PC-9 (cell line): ENCODE measurements around the gene TBC1D22B. TPM values are rescaled to one million over a fixed set of nuclear protein-coding genes. Genes with fewer than 3 reads are reported as not detected.

Experiments
- BruUV-seq: library from RNA; stranded (reverse); fragments of 400-500 nt; replicated peaks from 2 replicates; lab custom pipeline; 2021; lab: Mats Ljungman, UMichigan
- CTCF ChIA-PET: fragments of 300-600 bp; sonication (Branson Sonifier 250); formaldehyde crosslinking; loops from one replicate; lab custom pipeline; 2022; ENCODE audit warnings: antibody characterized with exemption; lab: Charles Lee
- POLR2A ChIA-PET: fragments of 300-600 bp; sonication (Branson Sonifier 250); formaldehyde crosslinking; loops from one replicate; lab custom pipeline; 2022; ENCODE audit warnings: antibody characterized with exemption; ENCODE audit not compliant: unreplicated experiment; lab: Charles Lee
- DNase-seq, 2 experiments: peaks; one replicate each; pipeline versions ENCODE4 v3.0.0 to v3.0.0-alpha.2; 2015 to 2022; ENCODE audit warnings: mixed read lengths in 1 of 2
- H2AFZ ChIP-seq: fragments of 200-600 bp; sonication (generic); 2 replicates; pipeline ENCODE4 v1.8.1; 2017; ENCODE audit warnings: antibody characterized with exemption
- H3F3A ChIP-seq: fragments of 200-600 bp; sonication (generic); 2 replicates; pipeline ENCODE4 v1.8.1; 2017; ENCODE audit warnings: antibody characterized with exemption, mild to moderate bottlenecking, low read depth; ENCODE audit not compliant: insufficient read depth
- H3K27ac ChIP-seq: fragments of 200-600 bp; sonication (generic); 2 replicates; pipeline ENCODE4 v1.6.1; 2016; ENCODE audit warnings: mixed run types
- H3K27me3 ChIP-seq: fragments of 200-600 bp; sonication (generic); 2 replicates; pipeline ENCODE4 v1.6.1; 2016; ENCODE audit warnings: low read depth, mixed run types; ENCODE audit not compliant: insufficient read depth
- H3K36me3 ChIP-seq: fragments of 200-600 bp; sonication (generic); 2 replicates; pipeline ENCODE4 v1.6.1; 2016; ENCODE audit warnings: low read depth, mixed run types
- H3K4me1 ChIP-seq: fragments of 200-600 bp; sonication (generic); replicated peaks from 2 replicates; pipeline ENCODE4 v1.6.1; 2016; ENCODE audit warnings: mixed run types; ENCODE audit not compliant: insufficient read depth
- H3K4me2 ChIP-seq: fragments of 200-600 bp; sonication (generic); 2 replicates; pipeline ENCODE4 v1.6.1; 2017; ENCODE audit warnings: mixed run types
- H3K4me3 ChIP-seq: fragments of 200-600 bp; sonication (generic); 2 replicates; pipeline ENCODE4 v1.6.1; 2016; ENCODE audit warnings: mixed run types
- H3K79me2 ChIP-seq: fragments of 200-600 bp; sonication (generic); 2 replicates; pipeline ENCODE4 v1.6.1; 2017; ENCODE audit warnings: low read depth, mixed run types
- H3K9me2 ChIP-seq: fragments of 200-600 bp; sonication (generic); 2 replicates; pipeline ENCODE4 v1.8.1; 2017; ENCODE audit warnings: mild to moderate bottlenecking; ENCODE audit not compliant: insufficient read depth
- H3K9me3 ChIP-seq: fragments of 200-600 bp; sonication (generic); 2 replicates; pipeline ENCODE4 v1.8.1; 2016; ENCODE audit warnings: low read depth; ENCODE audit not compliant: insufficient read depth
- H4K20me1 ChIP-seq: fragments of 200-600 bp; sonication (generic); 2 replicates; pipeline ENCODE4 v1.8.1; 2017; ENCODE audit not compliant: insufficient read depth
- EZH2 ChIP-seq: fragments of 200-600 bp; sonication (generic); IDR thresholded peaks from 2 replicates; pipeline ENCODE4 v1.8.0; 2017; ENCODE audit warnings: antibody characterized with exemption, low read depth
- intact Hi-C: fragments of 100-400 bp; cut with micrococcal nuclease; formaldehyde crosslinking; loops from one replicate; pipeline ENCODE4 v1.10.0; 2022; ENCODE audit not compliant: unreplicated experiment
- total RNA-seq: library from RNA; stranded (reverse); gene quantifications from 2 replicates; pipeline ENCODE4 v1.2.3, GENCODE V29; 2021
- TF ChIP-seq, protein P1 (sequence below): fragments of 200-600 bp; sonication (generic); conservative IDR thresholded peaks from 2 replicates; pipeline ENCODE4 v1.6.1; 2017; ENCODE audit warnings: mixed run types, antibody characterized with exemption, mild to moderate bottlenecking, moderate library complexity

TBC1D22B gene
- total RNA-seq, 1 experiment from 2014 or later, result 14.6 TPM

DNA sequence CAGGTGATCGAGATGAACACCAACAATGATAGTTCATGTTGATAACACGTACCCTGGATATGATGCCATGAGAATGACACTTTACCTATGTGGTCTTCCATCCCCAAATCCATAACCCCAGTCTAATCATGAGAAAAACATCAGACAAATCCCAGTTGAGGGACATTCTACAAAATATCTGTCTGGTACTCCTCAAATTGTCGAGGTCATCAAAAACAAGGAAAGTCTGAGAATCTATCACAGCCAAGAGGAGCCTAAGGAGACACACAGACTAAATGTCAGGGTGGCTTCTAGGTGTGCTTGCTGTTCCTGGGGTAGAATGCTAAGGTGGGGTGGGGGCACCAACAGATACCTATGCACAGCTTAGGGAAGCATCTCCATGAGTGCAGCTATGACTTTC, 93.5 kb downstream of the TBC1D22B start:
- Histone ChIP-seq H3F3A (no peaks in the 10 kb centered on the region), H3K4me1 (peaks cover 9% of the 10 kb centered on the region), H3K36me3 (no peaks in the 10 kb centered on the region), H3K79me2 (peaks cover 20% of the 10 kb centered on the region), H3K27ac (no peak overlapping the region), H3K27me3 (no peaks in the 10 kb centered on the region), H2AFZ (no peak overlapping the region), H3K9me2 (no peaks in the 10 kb centered on the region), H3K4me2 (no peak overlapping the region), H4K20me1 (no peaks in the 10 kb centered on the region), H3K4me3 (no peak overlapping the region), H3K9me3 (no peaks in the 10 kb centered on the region)
- ChIA-PET CTCF (no interaction called here), POLR2A (no interaction called here)
- intact Hi-C loops, result no loop called here
- DNase-seq, result no peak
- TF ChIP-seq EZH2, result no peak
- TF ChIP-seq, protein P1, sequence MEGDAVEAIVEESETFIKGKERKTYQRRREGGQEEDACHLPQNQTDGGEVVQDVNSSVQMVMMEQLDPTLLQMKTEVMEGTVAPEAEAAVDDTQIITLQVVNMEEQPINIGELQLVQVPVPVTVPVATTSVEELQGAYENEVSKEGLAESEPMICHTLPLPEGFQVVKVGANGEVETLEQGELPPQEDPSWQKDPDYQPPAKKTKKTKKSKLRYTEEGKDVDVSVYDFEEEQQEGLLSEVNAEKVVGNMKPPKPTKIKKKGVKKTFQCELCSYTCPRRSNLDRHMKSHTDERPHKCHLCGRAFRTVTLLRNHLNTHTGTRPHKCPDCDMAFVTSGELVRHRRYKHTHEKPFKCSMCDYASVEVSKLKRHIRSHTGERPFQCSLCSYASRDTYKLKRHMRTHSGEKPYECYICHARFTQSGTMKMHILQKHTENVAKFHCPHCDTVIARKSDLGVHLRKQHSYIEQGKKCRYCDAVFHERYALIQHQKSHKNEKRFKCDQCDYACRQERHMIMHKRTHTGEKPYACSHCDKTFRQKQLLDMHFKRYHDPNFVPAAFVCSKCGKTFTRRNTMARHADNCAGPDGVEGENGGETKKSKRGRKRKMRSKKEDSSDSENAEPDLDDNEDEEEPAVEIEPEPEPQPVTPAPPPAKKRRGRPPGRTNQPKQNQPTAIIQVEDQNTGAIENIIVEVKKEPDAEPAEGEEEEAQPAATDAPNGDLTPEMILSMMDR, result no peak
- BruUV-seq, result no TSS peak

DNA sequence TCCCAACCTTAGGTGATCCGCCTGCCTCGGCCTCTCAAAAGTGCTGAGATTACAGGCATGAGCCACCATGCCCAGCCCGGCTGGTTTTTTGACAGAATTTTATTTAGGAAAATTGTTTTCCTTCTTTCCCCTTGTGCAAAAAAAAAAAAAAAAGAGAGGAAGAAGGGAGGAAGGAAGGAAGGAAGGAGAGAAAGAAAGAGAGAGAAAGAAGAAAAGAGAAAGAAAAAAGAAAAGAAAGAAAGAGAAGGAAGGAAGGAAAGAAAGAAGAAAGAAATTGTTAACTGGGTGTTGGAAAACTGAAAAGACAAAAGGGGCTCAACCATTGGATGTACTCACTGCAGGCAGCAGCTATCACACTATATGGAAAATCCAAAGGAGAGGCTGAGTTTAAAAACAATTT, 94.8 kb downstream of the TBC1D22B start:
- no TSS peak for BruUV-seq
- DNase-seq, result no peak

DNA sequence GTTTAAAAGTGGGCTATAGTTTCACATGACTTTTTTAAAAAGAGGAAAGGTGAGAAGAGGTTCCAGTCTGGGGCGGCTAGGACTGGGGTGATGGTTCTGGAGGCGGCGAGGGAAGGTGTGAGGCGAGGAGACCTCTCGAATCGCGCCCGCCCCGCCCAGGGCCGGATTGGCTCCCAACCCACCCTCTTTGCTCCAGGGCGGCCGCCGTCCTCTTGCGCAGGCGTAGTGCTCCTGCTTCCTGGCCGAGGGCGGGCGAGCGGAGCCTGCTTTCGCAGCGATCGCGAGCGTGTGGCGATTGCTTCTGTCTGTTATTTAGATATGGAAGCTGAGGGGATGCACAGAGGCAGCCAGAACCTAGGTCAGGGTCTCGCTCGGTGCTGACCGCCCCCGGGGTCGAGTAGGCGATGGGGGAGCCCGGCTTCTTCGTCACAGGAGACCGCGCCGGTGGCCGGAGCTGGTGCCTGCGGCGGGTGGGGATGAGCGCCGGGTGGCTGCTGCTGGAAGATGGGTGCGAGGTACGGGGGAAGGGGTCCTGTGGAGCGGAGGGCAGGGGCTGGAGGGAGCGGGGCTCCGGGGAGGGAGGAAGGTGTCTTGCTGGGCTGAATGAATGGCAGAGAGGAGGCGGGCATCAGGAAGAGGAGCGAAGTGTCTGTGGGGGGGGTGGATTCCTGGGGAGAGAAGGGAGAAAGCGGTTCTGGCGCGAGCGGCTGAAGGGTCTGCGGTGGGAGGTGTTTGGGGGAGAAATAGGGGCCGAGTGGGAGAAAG, 96.4 kb downstream of the TBC1D22B start, which contains the start of gene RNF8:
Gene RNF8 (plus strand): TSS at position 223 of the 765 bp plus-strand sequence. CDS start 182 bp downstream, at position 405.
- Histone ChIP-seq H3K9me3 (no peaks in the 10 kb centered on the region), H3K9me2 (no peaks in the 10 kb centered on the region), H2AFZ (peak within 1 kb of the TSS; percentile 98), H4K20me1 (no peaks in the 10 kb centered on the region), H3K4me1 (peaks cover 9% of the 10 kb centered on the region), H3K27ac (no peak within 1 kb of the TSS), H3K79me2 (peaks cover 37% of the 10 kb centered on the region), H3K27me3 (no peaks in the 10 kb centered on the region), H3K4me2 (peak within 1 kb of the TSS; percentile 83), H3K4me3 (peak within 1 kb of the TSS; percentile 66), H3F3A (no peaks in the 10 kb centered on the region), H3K36me3 (no peaks in the 10 kb centered on the region)
- BruUV-seq, result no TSS peak
- intact Hi-C loops, result no loop called here
- CTCF ChIA-PET, result no interaction called here
- POLR2A ChIA-PET, result no interaction called here
- peak; percentile 66 to 89 for DNase-seq
- TF ChIP-seq EZH2, result no peak
- TF ChIP-seq, protein P1, result no peak

More for the DNA sequence above, 94.8 kb downstream of the TBC1D22B start:
- Histone ChIP-seq H3K27me3 (no peaks in the 10 kb centered on the region), H3F3A (no peaks in the 10 kb centered on the region), H3K4me1 (peaks cover 9% of the 10 kb centered on the region), H3K79me2 (peaks cover 31% of the 10 kb centered on the region), H2AFZ (no peak overlapping the region), H3K4me3 (no peak overlapping the region), H3K27ac (no peak overlapping the region), H3K4me2 (no peak overlapping the region), H3K36me3 (no peaks in the 10 kb centered on the region), H3K9me2 (no peaks in the 10 kb centered on the region), H3K9me3 (no peaks in the 10 kb centered on the region), H4K20me1 (no peaks in the 10 kb centered on the region)
- TF ChIP-seq EZH2, result no peak
- TF ChIP-seq, protein P1, result no peak
- CTCF ChIA-PET, result no interaction called here
- POLR2A ChIA-PET, result no interaction called here
- intact Hi-C loops, result no loop called here
